Mammary epithelial cell (primary cell): Measurements from ENCODE around the gene PTGDR.

Experiments
- EZH2 ChIP-seq: IDR thresholded peaks from 2 replicates; pipeline ENCODE4 v1.6.1; 2012; ENCODE audit warnings: low read length, inconsistent platforms, borderline replicate concordance
- TF ChIP-seq, protein P1 (sequence below), 2 donors: IDR thresholded peaks in 1 of 2; conservative IDR thresholded peaks in 1 of 2; 2 replicates each; pipeline ENCODE4 v1.5.1; 2011 to 2012; ENCODE audit warnings: inconsistent platforms in 2 of 2, low read length in 2 of 2, mild to moderate bottlenecking in 2 of 2, control low read depth in 1 of 2, low read depth in 1 of 2; ENCODE audit not compliant: insufficient read depth in 1 of 2; ENCODE audit errors: extremely low read depth in 1 of 2

DNA sequence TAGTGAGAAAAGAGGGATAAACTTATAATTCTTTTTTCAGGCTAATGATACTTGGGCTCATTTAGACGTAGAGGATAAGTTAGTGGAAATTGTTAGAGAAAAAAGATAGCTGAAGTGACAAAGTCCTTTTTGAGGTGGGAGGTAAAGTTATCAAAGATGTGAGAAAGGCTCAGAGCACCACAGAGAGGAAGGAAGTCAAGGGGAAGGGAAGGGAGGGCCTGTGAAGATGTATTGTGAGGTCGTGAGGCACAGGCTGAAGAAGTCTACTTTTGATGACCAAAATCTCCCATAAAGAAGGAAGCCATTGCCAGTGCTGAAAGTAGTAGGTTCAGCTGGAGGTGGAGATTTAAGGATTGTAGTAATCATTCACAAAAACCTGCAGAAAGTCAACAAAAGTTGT is 19.4 kb upstream of the PTGDR start:
- TF ChIP-seq, protein P1, sequence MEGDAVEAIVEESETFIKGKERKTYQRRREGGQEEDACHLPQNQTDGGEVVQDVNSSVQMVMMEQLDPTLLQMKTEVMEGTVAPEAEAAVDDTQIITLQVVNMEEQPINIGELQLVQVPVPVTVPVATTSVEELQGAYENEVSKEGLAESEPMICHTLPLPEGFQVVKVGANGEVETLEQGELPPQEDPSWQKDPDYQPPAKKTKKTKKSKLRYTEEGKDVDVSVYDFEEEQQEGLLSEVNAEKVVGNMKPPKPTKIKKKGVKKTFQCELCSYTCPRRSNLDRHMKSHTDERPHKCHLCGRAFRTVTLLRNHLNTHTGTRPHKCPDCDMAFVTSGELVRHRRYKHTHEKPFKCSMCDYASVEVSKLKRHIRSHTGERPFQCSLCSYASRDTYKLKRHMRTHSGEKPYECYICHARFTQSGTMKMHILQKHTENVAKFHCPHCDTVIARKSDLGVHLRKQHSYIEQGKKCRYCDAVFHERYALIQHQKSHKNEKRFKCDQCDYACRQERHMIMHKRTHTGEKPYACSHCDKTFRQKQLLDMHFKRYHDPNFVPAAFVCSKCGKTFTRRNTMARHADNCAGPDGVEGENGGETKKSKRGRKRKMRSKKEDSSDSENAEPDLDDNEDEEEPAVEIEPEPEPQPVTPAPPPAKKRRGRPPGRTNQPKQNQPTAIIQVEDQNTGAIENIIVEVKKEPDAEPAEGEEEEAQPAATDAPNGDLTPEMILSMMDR (conservative IDR thresholded peaks at IDR 0.05 in 1 of 2, IDR thresholded peaks at IDR 0.05 in 1 of 2; ENCODE audit: extremely low read depth in 1 of 2, insufficient read depth in 1 of 2, low read depth in 1 of 2, low read length in 2 of 2): no peak
- no peak for TF ChIP-seq EZH2
